Measurements from ENCODE around the gene ZFP57.
A peak's percentile ranks its signal among the peaks of the same experiment; 100 is the strongest.

The ZFP57 gene

DNA sequence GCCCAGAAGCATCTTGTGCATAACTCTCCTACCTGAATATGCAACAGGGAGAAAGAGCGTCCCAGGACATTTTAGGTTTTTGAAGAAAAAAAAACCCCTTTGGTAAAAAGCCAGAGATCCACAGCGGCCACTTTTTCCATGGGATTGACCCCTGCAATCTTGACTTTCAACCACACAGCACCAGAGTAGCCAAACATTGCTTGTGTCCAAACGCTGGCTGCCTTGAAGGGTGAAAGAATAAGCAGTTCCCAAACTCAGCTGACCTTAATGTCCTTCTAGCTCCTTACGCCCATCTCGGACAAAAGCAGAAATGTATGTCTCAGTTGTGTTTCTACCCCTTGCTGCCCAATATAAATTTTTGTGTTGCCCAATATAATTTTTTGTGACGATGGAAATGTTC lies 25.3 kb downstream of the ZFP57 start:
- no peak for DNase-seq (ENCODE audit: low read depth)

GRCh38 chr6:29653452-29654038 lies 27.4 kb downstream of the ZFP57 start:
- peak; percentile 21 for DNase-seq (ENCODE audit: low read depth)

- no peak for DNase-seq (ENCODE audit: low read depth)
These were observed 28.8 kb downstream of the ZFP57 start for GRCh38 chr6:29652198-29652584.

- DNase-seq (ENCODE audit: low read depth): no peak
These were observed 29.3 kb downstream of the ZFP57 start for GRCh38 chr6:29651413-29652197.

GRCh38 chr6:29649701-29650673 lies 31.0 kb downstream of the ZFP57 start:
- DNase-seq (ENCODE audit: low read depth): peak; percentile 97

DNA sequence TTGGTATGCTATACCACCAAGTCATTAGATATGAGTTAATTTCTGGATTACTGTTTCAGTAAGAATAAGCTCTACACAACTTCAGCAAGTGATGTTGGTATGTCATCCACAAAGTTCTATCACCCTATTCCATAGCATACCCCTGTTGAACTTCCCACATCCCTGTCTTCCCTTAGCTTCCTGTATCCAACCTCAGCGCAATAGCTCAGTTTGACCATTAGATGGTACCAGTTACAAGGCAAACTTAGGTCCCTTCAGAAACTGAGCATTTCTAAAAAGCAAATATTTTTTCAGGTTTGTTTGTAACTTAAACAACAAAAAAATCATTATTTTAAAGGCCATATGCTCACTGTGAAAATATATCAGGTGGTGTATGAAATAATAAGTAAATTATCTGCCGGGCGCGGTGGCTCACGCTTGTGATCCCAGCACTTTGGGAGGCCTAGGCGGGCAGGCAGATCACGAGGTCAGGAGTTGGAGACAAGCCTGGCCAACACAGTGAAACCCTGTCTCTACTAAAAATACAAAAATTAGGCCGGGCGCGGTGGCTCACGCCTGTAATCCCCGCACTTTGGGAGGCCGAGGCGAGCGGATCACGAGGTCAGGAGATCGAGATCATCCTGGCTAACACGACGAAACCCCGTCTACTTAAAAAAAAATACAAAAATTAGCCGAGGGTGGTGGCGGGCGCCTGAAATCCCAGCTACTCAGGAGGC lies 32.9 kb downstream of the ZFP57 start:
- DNase-seq (ENCODE audit: low read depth): no peak

DNA sequence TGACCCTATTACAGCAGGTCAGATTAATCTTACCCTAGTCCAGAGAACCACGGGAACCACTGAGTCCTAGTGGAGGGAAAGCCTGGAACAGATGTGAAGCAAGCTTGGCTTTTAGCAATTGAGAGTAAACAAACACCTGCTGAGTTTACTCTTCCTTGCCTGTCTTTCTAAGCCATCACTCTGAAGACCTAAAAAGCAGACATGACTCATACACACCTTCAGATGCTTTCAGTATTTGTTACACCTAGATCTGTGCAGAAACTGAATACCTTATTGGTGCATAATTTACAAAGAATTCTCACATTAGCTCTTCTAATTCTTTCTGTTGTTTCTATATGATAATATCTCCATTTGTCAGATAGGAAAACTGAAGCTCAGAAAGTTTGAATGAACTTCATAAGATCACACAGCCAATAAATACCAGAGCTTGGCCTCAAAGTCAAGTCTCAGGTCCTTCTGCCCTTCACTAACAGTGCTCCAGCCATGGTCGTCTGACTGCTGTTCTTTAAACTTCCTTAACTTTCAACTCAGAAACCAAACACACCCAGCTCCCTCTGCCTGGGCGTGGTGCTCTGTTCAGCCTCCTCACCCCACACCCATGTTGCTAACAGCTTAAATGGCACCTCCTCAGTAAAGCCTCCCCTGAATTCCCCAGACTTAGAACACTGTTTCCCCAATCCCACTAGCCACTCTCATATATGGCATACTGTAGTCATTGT lies 39.4 kb downstream of the ZFP57 start:
- DNase-seq (ENCODE audit: low read depth): peak; percentile 16

DNA sequence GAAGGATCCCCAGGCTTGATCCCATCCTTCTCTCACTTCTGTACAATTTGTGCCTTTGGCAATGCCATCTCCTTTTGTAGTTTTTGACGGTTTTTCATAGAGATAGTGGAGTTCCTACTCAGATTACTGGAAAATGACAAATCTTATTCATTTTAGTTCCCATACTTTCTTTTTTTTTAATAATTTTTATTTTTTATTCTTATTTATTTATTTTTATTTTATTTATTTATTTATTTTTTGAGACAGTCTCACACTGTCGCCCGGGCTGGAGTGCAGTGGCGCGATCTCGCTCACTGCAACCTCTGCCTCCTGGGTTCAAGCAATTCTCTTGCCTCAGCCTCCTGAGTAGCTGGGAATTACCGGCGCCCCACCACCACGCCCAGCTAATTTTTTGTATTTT lies 43.7 kb downstream of the ZFP57 start:
- DNase-seq (ENCODE audit: low read depth): no peak

GRCh38 chr6:29633534-29633905 lies 47.4 kb downstream of the ZFP57 start:
- DNase-seq (ENCODE audit: low read depth): no peak

DNA sequence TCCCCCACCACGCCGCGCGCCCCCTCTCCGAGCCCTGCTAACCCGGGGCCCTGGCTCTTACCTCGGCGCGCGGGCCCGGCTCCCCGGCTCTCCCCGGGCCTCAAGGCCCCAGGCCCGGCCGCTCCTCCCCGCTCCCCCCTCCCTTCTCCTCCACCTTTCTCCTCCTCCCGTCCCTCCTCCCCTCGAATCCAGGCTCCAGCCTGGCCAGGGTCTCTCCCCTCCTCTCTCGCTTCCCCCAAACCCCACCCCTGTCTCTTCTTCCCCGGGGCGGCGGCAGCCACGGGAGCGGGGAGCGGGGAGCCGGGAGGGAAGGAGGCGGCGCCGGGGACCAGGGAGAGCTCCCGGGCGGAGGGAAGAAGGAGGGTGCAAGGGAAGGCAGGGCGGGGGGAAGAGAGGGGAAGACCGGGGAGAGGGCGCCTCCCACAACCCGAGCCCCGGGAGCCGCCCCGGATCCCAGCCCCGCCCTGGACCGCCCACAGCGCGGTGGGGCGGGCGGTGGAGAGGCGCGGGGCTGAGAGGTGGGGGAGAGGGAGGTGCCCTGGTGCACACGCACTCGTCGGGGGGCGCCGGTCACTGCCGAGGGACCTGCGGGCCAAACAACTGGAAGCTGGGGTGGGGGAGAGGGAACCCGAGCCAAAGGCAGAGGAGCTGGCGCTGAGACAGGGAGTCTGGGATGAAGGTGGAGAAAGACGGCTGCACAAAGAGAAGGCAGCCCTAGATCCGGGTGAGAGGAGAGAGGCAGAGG lies 48.0 kb downstream of the ZFP57 start, which contains the start of gene GABBR1:
TSS of gene GABBR1 (minus strand) at position 395 of the 745 bp plus-strand sequence. CDS start 798 bp downstream, outside the sequence.
- DNase-seq (ENCODE audit: low read depth): peak; percentile 56

DNA sequence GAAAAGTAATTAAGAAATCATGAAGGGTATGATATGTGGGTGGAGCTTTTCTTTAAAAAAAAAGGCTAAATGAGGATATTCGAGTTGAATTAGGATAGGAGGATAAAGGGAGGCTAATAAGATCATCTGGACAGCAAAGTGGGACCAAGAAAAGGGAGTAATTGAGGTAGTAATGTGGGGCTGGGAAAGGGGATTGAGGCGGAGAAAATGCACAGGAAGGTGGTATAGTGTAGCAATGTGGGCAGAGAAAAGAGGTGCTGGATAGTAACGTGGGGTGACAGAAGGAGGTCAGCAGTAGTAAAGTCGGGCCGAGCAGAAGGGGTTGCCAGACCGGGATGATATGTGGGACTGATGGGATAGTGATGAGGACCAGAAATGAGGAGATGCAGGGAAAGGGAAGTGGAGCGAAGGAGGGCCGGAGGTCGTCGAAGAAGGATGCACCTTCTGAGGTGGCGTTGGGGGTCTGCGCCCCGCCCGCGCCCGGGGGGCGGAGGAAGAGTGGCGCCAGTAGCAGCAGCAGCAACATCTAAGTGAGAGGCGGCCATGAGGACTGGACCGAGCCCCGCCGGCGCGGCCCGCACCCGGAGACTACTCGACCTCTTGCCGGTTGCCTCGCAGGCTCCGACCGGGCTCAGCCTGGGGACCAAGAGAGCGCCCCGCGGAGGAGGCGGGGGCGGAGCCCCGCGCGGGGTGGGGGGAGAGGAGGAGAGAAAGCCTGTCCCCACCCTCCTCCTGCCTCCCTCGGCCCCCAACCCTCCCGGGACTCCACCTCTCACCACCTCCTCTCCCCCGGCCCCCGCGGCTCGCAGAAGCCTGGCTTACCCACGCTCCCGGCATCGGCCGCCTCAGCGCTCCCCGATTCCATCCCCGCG lies 48.9 kb downstream of the ZFP57 start:
- DNase-seq (ENCODE audit: low read depth): peak; percentile 41

DNA sequence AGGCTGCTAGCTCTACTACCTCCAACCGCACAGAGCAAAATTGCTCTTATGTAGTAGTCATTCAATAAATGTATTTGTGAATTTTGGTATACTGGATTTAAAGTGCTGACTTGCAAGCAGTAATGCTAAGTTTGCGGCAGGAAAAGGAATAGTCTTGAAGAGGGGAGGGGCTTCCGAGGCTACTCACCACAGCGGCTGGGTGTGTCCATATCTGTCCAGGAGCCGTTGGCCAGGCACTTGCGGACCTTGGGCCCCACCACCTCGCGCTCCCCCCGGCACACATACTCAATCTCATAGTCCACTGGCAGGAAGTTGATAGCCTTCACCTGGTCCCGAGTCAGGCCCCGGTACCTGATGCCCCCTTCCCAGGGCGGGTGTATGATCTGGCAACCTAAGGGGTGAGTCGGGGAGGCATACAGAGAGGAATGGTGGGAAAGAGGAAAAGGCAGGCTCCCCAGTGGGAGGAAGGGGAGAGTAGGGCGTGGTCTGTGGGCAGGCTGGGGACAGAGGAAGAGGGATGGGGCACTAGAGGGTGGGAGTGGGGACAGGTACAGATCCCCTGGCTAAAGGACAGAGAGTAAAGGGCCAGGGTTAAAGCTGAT lies 49.6 kb downstream of the ZFP57 start:
- no peak for DNase-seq (ENCODE audit: low read depth)

GRCh38 chr6:29630315-29630714 lies 50.6 kb downstream of the ZFP57 start:
- DNase-seq (ENCODE audit: low read depth): no peak

DNA sequence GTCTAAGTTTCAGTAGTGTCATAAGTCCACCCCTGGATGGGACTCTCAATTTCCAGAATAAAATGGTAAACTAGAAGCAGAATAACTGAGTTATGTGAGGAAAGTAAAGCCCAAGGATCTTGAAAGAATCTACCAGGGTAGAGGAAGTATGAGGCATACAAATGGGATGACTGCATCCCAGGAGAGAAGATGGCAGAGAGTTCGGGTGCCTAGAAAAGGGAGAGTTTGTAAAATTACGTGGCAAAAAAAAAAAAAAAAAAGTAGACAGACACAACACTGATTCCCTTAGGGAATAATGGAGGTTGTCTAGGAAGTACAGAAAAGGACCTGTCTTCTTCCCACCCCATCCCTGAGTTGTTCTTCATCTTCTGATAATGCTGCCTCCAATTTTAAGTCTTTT lies 51.4 kb downstream of the ZFP57 start:
- no peak for DNase-seq (ENCODE audit: low read depth)

DNA sequence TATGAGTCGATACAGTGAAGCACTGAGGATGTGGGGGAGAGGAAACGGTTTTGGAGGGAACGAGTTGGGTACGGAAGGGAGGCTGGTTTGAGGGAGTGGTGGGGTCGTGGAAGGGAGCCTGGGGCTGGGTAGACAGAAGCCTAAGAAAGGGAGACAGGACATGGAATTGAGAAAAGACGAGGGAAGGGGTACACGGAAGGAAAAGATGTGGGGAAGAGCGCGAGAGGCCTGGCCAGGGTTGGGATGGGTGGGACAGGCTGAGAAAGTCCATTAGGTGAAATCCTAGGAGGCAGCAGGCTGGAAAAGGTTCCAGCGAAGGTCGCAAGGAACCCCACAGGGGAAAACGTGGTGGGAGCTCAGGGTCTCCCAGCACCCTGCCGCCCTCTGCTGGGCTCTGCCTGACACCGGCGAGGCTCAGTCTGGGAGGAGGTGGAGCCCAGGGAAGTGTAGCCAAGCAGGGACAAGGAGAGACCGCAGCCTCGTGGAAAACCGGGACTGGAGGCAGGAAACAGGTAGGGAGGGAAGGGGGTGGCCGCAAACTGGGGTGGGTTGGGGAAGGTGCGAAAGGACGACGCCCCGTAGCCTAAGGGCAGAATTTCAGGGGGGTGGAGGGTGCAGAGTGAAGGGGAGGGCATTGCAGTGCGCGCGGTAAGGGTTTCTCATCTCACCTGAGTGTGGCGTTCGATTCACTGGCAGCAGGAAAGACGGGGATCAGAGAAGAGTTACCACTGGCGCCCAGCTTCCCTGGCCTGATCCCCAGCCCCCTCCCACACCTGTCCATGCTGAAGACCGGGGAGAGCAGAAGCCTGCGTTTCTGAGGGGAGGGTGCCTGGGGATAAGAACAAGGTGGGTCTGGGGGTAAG lies 52.3 kb downstream of the ZFP57 start:
- peak; percentile 37 for DNase-seq (ENCODE audit: low read depth)

GRCh38 chr6:29627755-29628418 lies 53.1 kb downstream of the ZFP57 start:
- peak; percentile 27 for DNase-seq (ENCODE audit: low read depth)

DNA sequence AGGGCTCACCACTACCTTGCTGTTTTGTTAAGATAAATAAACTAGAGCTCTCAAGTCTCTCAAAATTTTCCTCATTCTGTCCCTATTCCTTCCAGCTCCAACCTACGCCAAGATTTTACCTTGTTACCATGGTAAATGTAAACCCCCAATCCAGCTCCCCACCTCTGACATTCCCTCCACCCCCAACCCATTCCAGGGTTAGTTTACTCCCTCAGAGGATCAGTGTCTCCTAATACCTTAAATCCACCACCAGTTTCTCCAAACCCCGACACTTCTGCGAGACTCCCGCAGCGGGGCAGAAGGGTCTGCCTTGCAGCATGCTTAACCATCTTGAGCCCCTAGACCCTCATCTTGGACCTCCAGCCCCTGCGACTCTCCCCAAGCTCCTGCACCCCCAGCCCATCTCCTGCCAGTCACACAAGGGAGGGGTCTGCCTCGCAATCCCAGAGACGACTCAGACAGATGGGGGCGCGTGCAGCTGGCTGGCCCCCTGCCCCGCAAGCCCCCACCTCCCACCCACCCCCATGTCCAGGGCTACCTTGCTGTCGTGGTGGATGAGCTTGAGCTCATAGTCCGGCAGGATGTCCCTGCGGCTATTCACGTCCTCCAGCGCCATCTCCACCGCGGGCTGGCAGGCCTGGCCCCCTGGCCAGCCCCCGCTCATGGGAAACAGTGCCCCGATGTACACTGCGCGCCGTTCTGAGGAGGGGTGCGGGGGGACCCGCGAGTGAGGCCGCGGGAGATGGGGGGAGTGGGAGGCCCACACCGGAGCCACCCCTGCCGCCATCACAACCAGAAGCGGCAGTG lies 53.8 kb downstream of the ZFP57 start:
- no peak for DNase-seq (ENCODE audit: low read depth)

All from activated T-cell treated with anti-CD3 and anti-CD28 coated beads for 1 hour (primary cell).